Gastroesophageal sphincter (tissue), 3 donors: ENCODE results near the gene LMAN1L.

ENCODE experiments used
- POLR2A ChIP-seq, 2 donors: fragments of 450-650 bp; IDR thresholded peaks; one replicate each; pipeline ENCODE4 v1.6.1; 2017; ENCODE audit warnings: antibody characterized with exemption in 2 of 2, mild to moderate bottlenecking in 2 of 2, moderate library complexity in 1 of 2
- POLR2AphosphoS5 ChIP-seq: sonication (generic); formaldehyde crosslinking; IDR thresholded peaks from one replicate; pipeline ENCODE4 v1.6.1; 2017; ENCODE audit warnings: antibody characterized with exemption
- TF ChIP-seq, protein P1 (sequence below), 4 experiments: fragments of 200-600 bp in 2 of 4; fragments of 450-650 bp in 2 of 4; sonication (generic) in 1 of 4; IDR thresholded peaks; one replicate each; pipeline ENCODE4 v1.5.1; 2017 to 2019; ENCODE audit warnings: antibody characterized with exemption in 4 of 4, mild to moderate bottlenecking in 2 of 4, moderate library complexity in 2 of 4

DNA sequence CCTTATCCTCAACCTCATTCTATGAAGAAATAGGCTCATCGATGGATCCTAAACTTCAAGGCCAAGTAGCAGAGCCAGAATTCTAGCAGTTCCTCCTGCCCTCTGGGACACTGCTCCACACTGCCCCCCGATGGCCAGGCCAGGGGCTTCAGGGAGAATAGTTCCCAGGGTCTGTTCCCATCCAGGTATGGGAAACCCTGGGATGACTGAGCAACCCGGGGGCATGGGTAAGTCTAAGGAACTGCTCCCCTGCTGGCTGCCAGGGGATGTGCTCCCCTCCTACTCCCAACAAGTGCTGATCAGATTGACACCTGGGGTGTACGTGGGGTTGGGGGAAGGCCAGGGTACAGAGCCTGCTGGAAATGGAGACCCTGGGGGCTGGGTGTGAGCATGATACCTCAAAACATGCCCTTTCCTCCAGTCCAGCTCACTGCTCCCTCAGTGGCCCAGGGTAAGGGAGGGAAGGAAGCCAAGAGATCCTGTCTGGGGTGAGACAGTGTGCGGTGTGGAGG is 22.7 kb downstream of the LMAN1L start:
- TF ChIP-seq POLR2A (IDR thresholded peaks at IDR 0.05) (no peak), POLR2AphosphoS5 (no peak)
- TF ChIP-seq, protein P1, sequence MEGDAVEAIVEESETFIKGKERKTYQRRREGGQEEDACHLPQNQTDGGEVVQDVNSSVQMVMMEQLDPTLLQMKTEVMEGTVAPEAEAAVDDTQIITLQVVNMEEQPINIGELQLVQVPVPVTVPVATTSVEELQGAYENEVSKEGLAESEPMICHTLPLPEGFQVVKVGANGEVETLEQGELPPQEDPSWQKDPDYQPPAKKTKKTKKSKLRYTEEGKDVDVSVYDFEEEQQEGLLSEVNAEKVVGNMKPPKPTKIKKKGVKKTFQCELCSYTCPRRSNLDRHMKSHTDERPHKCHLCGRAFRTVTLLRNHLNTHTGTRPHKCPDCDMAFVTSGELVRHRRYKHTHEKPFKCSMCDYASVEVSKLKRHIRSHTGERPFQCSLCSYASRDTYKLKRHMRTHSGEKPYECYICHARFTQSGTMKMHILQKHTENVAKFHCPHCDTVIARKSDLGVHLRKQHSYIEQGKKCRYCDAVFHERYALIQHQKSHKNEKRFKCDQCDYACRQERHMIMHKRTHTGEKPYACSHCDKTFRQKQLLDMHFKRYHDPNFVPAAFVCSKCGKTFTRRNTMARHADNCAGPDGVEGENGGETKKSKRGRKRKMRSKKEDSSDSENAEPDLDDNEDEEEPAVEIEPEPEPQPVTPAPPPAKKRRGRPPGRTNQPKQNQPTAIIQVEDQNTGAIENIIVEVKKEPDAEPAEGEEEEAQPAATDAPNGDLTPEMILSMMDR (IDR thresholded peaks at IDR 0.05), result peak in 3 of 4 experiments; percentile 44 to 73 (median 51)
